Measurements from ENCODE around the gene XPC. TPM values are rescaled to one million over a fixed set of nuclear protein-coding genes. Genes with fewer than 3 reads are reported as not detected.

XPC gene
- total RNA-seq, 1 donor: 54.4 TPM

GRCh38 chr3:14147066-14147435 is 31.4 kb downstream of the XPC start:
- TF ChIP-seq CTCF (IDR thresholded peaks at IDR 0.05; ENCODE audit: insufficient read depth, low read depth, low read length): no peak

GRCh38 chr3:14146381-14147065 is 31.9 kb downstream of the XPC start:
- no peak for TF ChIP-seq CTCF (IDR thresholded peaks at IDR 0.05; ENCODE audit: insufficient read depth, low read depth, low read length)
- H3K4me3 ChIP-seq (ENCODE audit: low read depth, low read length): no peak overlapping the region
- DNase-seq (ENCODE audit: low read depth): no peak

More at GRCh38 chr3:14147066-14147435, 31.4 kb downstream of the XPC start:
- no peak overlapping the region for H3K4me3 ChIP-seq (ENCODE audit: low read depth, low read length)
- DNase-seq (ENCODE audit: low read depth): no peak

GRCh38 chr3:14145670-14146380 is 32.6 kb downstream of the XPC start:
- no peak for DNase-seq (ENCODE audit: low read depth)
- no peak for TF ChIP-seq CTCF (IDR thresholded peaks at IDR 0.05; ENCODE audit: insufficient read depth, low read depth, low read length)
- H3K4me3 ChIP-seq (ENCODE audit: low read depth, low read length): no peak overlapping the region

- TF ChIP-seq CTCF (IDR thresholded peaks at IDR 0.05; ENCODE audit: insufficient read depth, low read depth, low read length): no peak
- no peak for DNase-seq (ENCODE audit: low read depth)
- no peak overlapping the region for H3K4me3 ChIP-seq (ENCODE audit: low read depth, low read length)
Measured at GRCh38 chr3:14145236-14145635, 33.2 kb downstream of the XPC start.

- TF ChIP-seq CTCF (IDR thresholded peaks at IDR 0.05; ENCODE audit: insufficient read depth, low read depth, low read length): no peak
- peak; percentile 99 for DNase-seq (ENCODE audit: low read depth)
- H3K4me3 ChIP-seq (ENCODE audit: low read depth, low read length): peak overlapping the region; percentile 37
Measured at GRCh38 chr3:14144423-14145075, 33.9 kb downstream of the XPC start.

GRCh38 chr3:14143271-14144225 is 34.9 kb downstream of the XPC start:
- DNase-seq (ENCODE audit: low read depth): peak; percentile 93
- no peak for TF ChIP-seq CTCF (IDR thresholded peaks at IDR 0.05; ENCODE audit: insufficient read depth, low read depth, low read length)
- no peak overlapping the region for H3K4me3 ChIP-seq (ENCODE audit: low read depth, low read length)
